ENCODE measurements around the gene CCDC60.

- TF ChIP-seq, protein P1, sequence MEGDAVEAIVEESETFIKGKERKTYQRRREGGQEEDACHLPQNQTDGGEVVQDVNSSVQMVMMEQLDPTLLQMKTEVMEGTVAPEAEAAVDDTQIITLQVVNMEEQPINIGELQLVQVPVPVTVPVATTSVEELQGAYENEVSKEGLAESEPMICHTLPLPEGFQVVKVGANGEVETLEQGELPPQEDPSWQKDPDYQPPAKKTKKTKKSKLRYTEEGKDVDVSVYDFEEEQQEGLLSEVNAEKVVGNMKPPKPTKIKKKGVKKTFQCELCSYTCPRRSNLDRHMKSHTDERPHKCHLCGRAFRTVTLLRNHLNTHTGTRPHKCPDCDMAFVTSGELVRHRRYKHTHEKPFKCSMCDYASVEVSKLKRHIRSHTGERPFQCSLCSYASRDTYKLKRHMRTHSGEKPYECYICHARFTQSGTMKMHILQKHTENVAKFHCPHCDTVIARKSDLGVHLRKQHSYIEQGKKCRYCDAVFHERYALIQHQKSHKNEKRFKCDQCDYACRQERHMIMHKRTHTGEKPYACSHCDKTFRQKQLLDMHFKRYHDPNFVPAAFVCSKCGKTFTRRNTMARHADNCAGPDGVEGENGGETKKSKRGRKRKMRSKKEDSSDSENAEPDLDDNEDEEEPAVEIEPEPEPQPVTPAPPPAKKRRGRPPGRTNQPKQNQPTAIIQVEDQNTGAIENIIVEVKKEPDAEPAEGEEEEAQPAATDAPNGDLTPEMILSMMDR (IDR thresholded peaks at IDR 0.05; ENCODE audit: low read length): no peak
- TF ChIP-seq EZH2 (optimal IDR thresholded peaks at IDR 0.05; ENCODE audit: low read depth, low read length): no peak
Observed at GRCh38 chr12:119399301-119399700, 64.8 kb downstream of the CCDC60 start.

All from MM.1S (cell line).